Vagina (tissue), 2 donors: Measurements from ENCODE around the gene FAM98C. TPM values are rescaled to one million over a fixed set of nuclear protein-coding genes. Genes with fewer than 3 reads are reported as not detected.
A peak's percentile ranks its signal among the peaks of the same experiment; 100 is the strongest.

Source experiments
- DNase-seq, 2 donors: peaks; one replicate each; pipeline ENCODE4 v3.0.0-alpha.2; 2017; ENCODE audit errors: extremely low spot score in 2 of 2
- H3K27ac ChIP-seq: fragments of 200-600 bp; sonication (generic); one replicate; pipeline ENCODE4 v1.5.1; 2019
- H3K27me3 ChIP-seq: fragments of 200-600 bp; sonication (generic); one replicate; pipeline ENCODE4 v1.5.1; 2019
- H3K36me3 ChIP-seq, 2 donors: fragments of 200-600 bp; sonication (generic); one replicate each; pipeline ENCODE4 v1.5.1; 2017 to 2019
- H3K4me1 ChIP-seq: fragments of 200-600 bp; sonication (generic); one replicate; pipeline ENCODE4 v1.5.1; 2019
- H3K4me3 ChIP-seq, 2 donors: fragments of 200-600 bp; sonication (generic); 1 replicate in 1 of 2; 2 replicates in 1 of 2; pipeline ENCODE4 v1.5.1; 2016 to 2019
- H3K9me3 ChIP-seq: fragments of 200-600 bp; sonication (generic); one replicate; pipeline ENCODE4 v1.5.1; 2019
- CTCF ChIP-seq, 3 experiments: fragments of 450-650 bp in 2 of 3; fragments of 200-600 bp in 1 of 3; sonication (generic) in 1 of 3; IDR thresholded peaks; one replicate each; pipeline ENCODE4 v1.5.1; 2017 to 2019; ENCODE audit warnings: antibody characterized with exemption in 3 of 3, mild to moderate bottlenecking in 2 of 3, moderate library complexity in 2 of 3
- POLR2A ChIP-seq, 2 donors: fragments of 450-650 bp; IDR thresholded peaks; one replicate each; pipeline ENCODE4 v1.6.1; 2017; ENCODE audit warnings: antibody characterized with exemption in 2 of 2, mild to moderate bottlenecking in 2 of 2, moderate library complexity in 2 of 2
- POLR2AphosphoS5 ChIP-seq, 2 donors: sonication (generic); formaldehyde crosslinking; IDR thresholded peaks; one replicate each; pipeline ENCODE4 v1.9.0; 2017; ENCODE audit warnings: antibody characterized with exemption in 2 of 2, mild to moderate bottlenecking in 2 of 2, low read depth in 1 of 2; ENCODE audit not compliant: insufficient read depth in 1 of 2
- intact Hi-C: fragments of 100-400 bp; cut with DNase I; formaldehyde crosslinking; loops from one replicate; pipeline ENCODE4 v1.15.1; 2023
- total RNA-seq: library from RNA; depleted of rRNA; stranded (reverse); fragments of >200 nt; gene quantifications from one replicate; pipeline ENCODE4 v1.2.3, GENCODE V29; 2016

The FAM98C gene
- total RNA-seq, 1 donor from 2014 or later, result 32.7 TPM

GRCh38 chr19:38399537-38399936 is 3.4 kb upstream of the FAM98C start:
- no peaks in the 10 kb centered on the region for H3K9me3 ChIP-seq
- intact Hi-C loops, result no loop called here
- no peak overlapping the region for H3K27ac ChIP-seq
- no peaks in the 10 kb centered on the region for H3K27me3 ChIP-seq
- H3K36me3 ChIP-seq, result no peaks in the 10 kb centered on the region
- no peak for TF ChIP-seq POLR2AphosphoS5 (IDR thresholded peaks at IDR 0.05; ENCODE audit: insufficient read depth in 1 of 2, low read depth in 1 of 2)
- TF ChIP-seq CTCF (IDR thresholded peaks at IDR 0.05), result no peak
- no peak for TF ChIP-seq POLR2A (IDR thresholded peaks at IDR 0.05)
- no peak overlapping the region for H3K4me3 ChIP-seq
- peaks cover 28% of the 10 kb centered on the region for H3K4me1 ChIP-seq
- no peak for DNase-seq

GRCh38 chr19:38400361-38400760 is 2.5 kb upstream of the FAM98C start:
- no peak for DNase-seq
- Histone ChIP-seq H3K36me3 (peaks cover 0 to 7% of the 10 kb centered on the region in 2 donors), H3K9me3 (no peaks in the 10 kb centered on the region), H3K27ac (no peak overlapping the region), H3K4me1 (peaks cover 25% of the 10 kb centered on the region), H3K4me3 (no peak overlapping the region), H3K27me3 (no peaks in the 10 kb centered on the region)
- intact Hi-C loops, result no loop called here
- no peak for TF ChIP-seq POLR2A (IDR thresholded peaks at IDR 0.05)
- no peak for TF ChIP-seq CTCF (IDR thresholded peaks at IDR 0.05)
- TF ChIP-seq POLR2AphosphoS5 (IDR thresholded peaks at IDR 0.05; ENCODE audit: insufficient read depth in 1 of 2, low read depth in 1 of 2), result no peak

- no peak overlapping the region for H3K27ac ChIP-seq
- H3K4me1 ChIP-seq, result peaks cover 22% of the 10 kb centered on the region
- no peaks in the 10 kb centered on the region for H3K27me3 ChIP-seq
- no peak overlapping the region for H3K4me3 ChIP-seq
- TF ChIP-seq POLR2A (IDR thresholded peaks at IDR 0.05), result no peak
- no peaks in the 10 kb centered on the region for H3K9me3 ChIP-seq
- H3K36me3 ChIP-seq, result peaks cover 0 to 15% of the 10 kb centered on the region in 2 donors
- intact Hi-C loops, result no loop called here
- DNase-seq, result no peak
Observed at GRCh38 chr19:38401148-38401547, 1.7 kb upstream of the FAM98C start.

- peak overlapping the region; percentile 96 for H3K27ac ChIP-seq
- no peaks in the 10 kb centered on the region for H3K27me3 ChIP-seq
- peak overlapping the region; percentile 96 to 98 for H3K4me3 ChIP-seq
- intact Hi-C loops, result no loop called here
- DNase-seq, result no peak
- H3K4me1 ChIP-seq, result peaks cover 22% of the 10 kb centered on the region
- TF ChIP-seq POLR2A (IDR thresholded peaks at IDR 0.05) (no peak), CTCF (IDR thresholded peaks at IDR 0.05) (no peak)
- H3K36me3 ChIP-seq, result peaks cover 0 to 23% of the 10 kb centered on the region in 2 donors
- no peaks in the 10 kb centered on the region for H3K9me3 ChIP-seq
Observed at GRCh38 chr19:38402623-38402966, 298 bp upstream of the FAM98C start.

GRCh38 chr19:38404858-38405257 is 2.0 kb downstream of the FAM98C start:
- H3K4me3 ChIP-seq, result no peak overlapping the region
- H3K4me1 ChIP-seq, result peaks cover 22% of the 10 kb centered on the region
- peaks cover 0 to 23% of the 10 kb centered on the region in 2 donors for H3K36me3 ChIP-seq
- no peaks in the 10 kb centered on the region for H3K27me3 ChIP-seq
- no peak for DNase-seq
- TF ChIP-seq CTCF (IDR thresholded peaks at IDR 0.05), result no peak
- no peak for TF ChIP-seq POLR2A (IDR thresholded peaks at IDR 0.05)
- no peak for TF ChIP-seq POLR2AphosphoS5 (IDR thresholded peaks at IDR 0.05; ENCODE audit: insufficient read depth in 1 of 2, low read depth in 1 of 2)
- no peaks in the 10 kb centered on the region for H3K9me3 ChIP-seq
- intact Hi-C loops, result no loop called here
- H3K27ac ChIP-seq, result no peak overlapping the region

GRCh38 chr19:38405276-38405675 is 2.4 kb downstream of the FAM98C start:
- no peak overlapping the region for H3K27ac ChIP-seq
- H3K36me3 ChIP-seq, result peaks cover 0 to 23% of the 10 kb centered on the region in 2 donors
- TF ChIP-seq POLR2AphosphoS5 (IDR thresholded peaks at IDR 0.05; ENCODE audit: insufficient read depth in 1 of 2, low read depth in 1 of 2), result no peak
- no peak for TF ChIP-seq POLR2A (IDR thresholded peaks at IDR 0.05)
- no peak for TF ChIP-seq CTCF (IDR thresholded peaks at IDR 0.05)
- H3K4me3 ChIP-seq, result no peak overlapping the region
- no peaks in the 10 kb centered on the region for H3K9me3 ChIP-seq
- H3K4me1 ChIP-seq, result peaks cover 22% of the 10 kb centered on the region
- intact Hi-C loops, result no loop called here
- DNase-seq, result no peak
- no peaks in the 10 kb centered on the region for H3K27me3 ChIP-seq
